Right atrium auricular region (tissue), 2 donors: ENCODE measurements around the gene ABCA12. TPM values are rescaled to one million over a fixed set of nuclear protein-coding genes. Genes with fewer than 3 reads are reported as not detected.

Experiments used
- DNase-seq: peaks from one replicate; pipeline ENCODE4 v3.0.0-alpha.2; 2019; ENCODE audit warnings: low spot score
- H3K27ac ChIP-seq, 2 donors: fragments of 200-600 bp; sonication (generic); 1 replicate in 1 of 2; 2 replicates in 1 of 2; pipeline ENCODE4 v1.5.1; 2016 to 2019
- H3K27me3 ChIP-seq, 2 donors: fragments of 200-600 bp; sonication (generic); one replicate each; pipeline versions ENCODE4 v1.5.1 to v1.6.0; 2017 to 2019
- H3K36me3 ChIP-seq: fragments of 200-600 bp; sonication (generic); one replicate; pipeline ENCODE4 v1.5.1; 2016
- H3K4me1 ChIP-seq, 2 donors: fragments of 200-600 bp; sonication (generic); one replicate each; pipeline versions ENCODE4 v1.5.1 to v1.6.0; 2017 to 2019
- H3K4me3 ChIP-seq, 2 donors: fragments of 200-600 bp; sonication (generic); 1 replicate in 1 of 2; 2 replicates in 1 of 2; pipeline ENCODE4 v1.5.1; 2017 to 2019; ENCODE audit warnings: mild to moderate bottlenecking in 1 of 2, moderate library complexity in 1 of 2
- H3K9me3 ChIP-seq, 2 donors: fragments of 200-600 bp; sonication (generic); one replicate each; pipeline ENCODE4 v1.5.1; 2019
- CTCF ChIP-seq, 2 donors: fragments of 200-600 bp; sonication (generic); IDR thresholded peaks; one replicate each; pipeline ENCODE4 v1.5.1; 2019; ENCODE audit warnings: antibody characterized with exemption in 2 of 2
- total RNA-seq, 2 donors: library from RNA; depleted of rRNA; stranded (reverse); fragments of >200 nt; gene quantifications; one replicate each; pipeline ENCODE4 v1.1.0, GENCODE V29; 2016

ABCA12 gene
- total RNA-seq, 2 donors from 2014 or later: 0.04 TPM; not detected in 1

- H3K27me3 ChIP-seq: no peaks in the 10 kb centered on the region
- no peaks in the 10 kb centered on the region for H3K4me1 ChIP-seq
- no peak for TF ChIP-seq CTCF (IDR thresholded peaks at IDR 0.05)
- H3K36me3 ChIP-seq: no peaks in the 10 kb centered on the region
- DNase-seq: no peak
- H3K27ac ChIP-seq: no peak overlapping the region
- no peak overlapping the region for H3K4me3 ChIP-seq
- no peaks in the 10 kb centered on the region for H3K9me3 ChIP-seq
These were observed 149.2 kb downstream of the ABCA12 start for GRCh38 chr2:214989187-214989586.

GRCh38 chr2:214987261-214987660 is 151.2 kb downstream of the ABCA12 start:
- Histone ChIP-seq H3K9me3 (no peaks in the 10 kb centered on the region), H3K27me3 (no peaks in the 10 kb centered on the region), H3K4me1 (no peaks in the 10 kb centered on the region), H3K36me3 (no peaks in the 10 kb centered on the region), H3K4me3 (no peak overlapping the region), H3K27ac (no peak overlapping the region)
- DNase-seq: no peak
- no peak for TF ChIP-seq CTCF (IDR thresholded peaks at IDR 0.05)

- Histone ChIP-seq H3K4me1 (no peaks in the 10 kb centered on the region), H3K4me3 (no peak overlapping the region), H3K36me3 (no peaks in the 10 kb centered on the region), H3K9me3 (no peaks in the 10 kb centered on the region), H3K27me3 (no peaks in the 10 kb centered on the region), H3K27ac (no peak overlapping the region)
- no peak for DNase-seq
- no peak for TF ChIP-seq CTCF (IDR thresholded peaks at IDR 0.05)
These were observed 152.8 kb downstream of the ABCA12 start for GRCh38 chr2:214985619-214986018.

GRCh38 chr2:214966420-214966819 is 172.0 kb downstream of the ABCA12 start:
- Histone ChIP-seq H3K4me3 (no peak overlapping the region), H3K9me3 (peaks cover 0 to 13% of the 10 kb centered on the region in 2 donors), H3K27me3 (no peaks in the 10 kb centered on the region), H3K4me1 (no peaks in the 10 kb centered on the region), H3K27ac (no peak overlapping the region), H3K36me3 (no peaks in the 10 kb centered on the region)
- TF ChIP-seq CTCF (IDR thresholded peaks at IDR 0.05): no peak
- DNase-seq: no peak

- peaks cover 0 to 10% of the 10 kb centered on the region in 2 donors for H3K9me3 ChIP-seq
- no peak overlapping the region for H3K27ac ChIP-seq
- no peak for DNase-seq
- no peak overlapping the region for H3K4me3 ChIP-seq
- H3K27me3 ChIP-seq: no peaks in the 10 kb centered on the region
- no peaks in the 10 kb centered on the region for H3K36me3 ChIP-seq
- TF ChIP-seq CTCF (IDR thresholded peaks at IDR 0.05): peak in 1 of 2 donors; percentile 44
- H3K4me1 ChIP-seq: no peaks in the 10 kb centered on the region
These were observed 177.7 kb downstream of the ABCA12 start for GRCh38 chr2:214960677-214961076.

GRCh38 chr2:214946949-214947348 is 191.5 kb downstream of the ABCA12 start:
- Histone ChIP-seq H3K27ac (no peak overlapping the region), H3K4me3 (no peak overlapping the region), H3K4me1 (no peaks in the 10 kb centered on the region), H3K36me3 (no peaks in the 10 kb centered on the region), H3K27me3 (no peaks in the 10 kb centered on the region), H3K9me3 (no peaks in the 10 kb centered on the region)
- DNase-seq: no peak
- TF ChIP-seq CTCF (IDR thresholded peaks at IDR 0.05): no peak
